Measurements from ENCODE around the gene PCDHA13.

DNA sequence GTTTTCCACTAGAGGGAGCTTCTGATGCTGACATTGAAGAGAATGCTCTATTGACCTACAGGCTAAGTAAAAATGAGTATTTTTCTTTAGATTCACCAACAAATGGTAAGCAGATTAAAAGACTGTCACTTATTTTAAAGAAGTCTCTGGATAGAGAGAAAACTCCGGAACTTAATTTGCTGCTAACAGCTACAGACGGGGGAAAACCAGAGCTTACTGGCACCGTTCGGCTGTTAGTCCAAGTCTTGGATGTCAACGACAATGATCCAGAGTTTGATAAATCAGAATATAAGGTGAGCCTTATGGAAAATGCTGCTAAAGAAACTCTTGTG lies 12.4 kb upstream of the PCDHA13 start:
- TF ChIP-seq POLR2A (IDR thresholded peaks at IDR 0.05; ENCODE audit: low read depth): no peak
- TF ChIP-seq CTCF (IDR thresholded peaks at IDR 0.05): no peak
- no peak for TF ChIP-seq EP300 (IDR thresholded peaks at IDR 0.05)
- no peak for TF ChIP-seq POLR2AphosphoS5 (IDR thresholded peaks at IDR 0.05)
